GM12878 (cell line): ENCODE results near the gene TRMT1. TPM values are rescaled to one million over a fixed set of nuclear protein-coding genes. Genes with fewer than 3 reads are reported as not detected.
A peak's percentile ranks its signal among the peaks of the same experiment; 100 is the strongest.

Experiments used
- BRCA1 ChIP-seq: IDR thresholded peaks from 2 replicates; pipeline ENCODE4 v1.6.1; 2011; ENCODE audit warnings: low read depth, low read length, improper control_type of control experiment
- CBFB ChIP-seq: IDR thresholded peaks from 2 replicates; pipeline ENCODE4 v1.6.1; 2016; ENCODE audit warnings: antibody characterized with exemption, low read depth
- FOXK2 ChIP-seq: fragments of 450-650 bp; IDR thresholded peaks from 2 replicates; pipeline ENCODE4 v1.6.1; 2017; ENCODE audit warnings: mild to moderate bottlenecking, moderate library complexity
- POLR2AphosphoS2 ChIP-seq: IDR thresholded peaks from 2 replicates; pipeline ENCODE4 v1.6.1; 2011; ENCODE audit warnings: low read depth, mild to moderate bottlenecking, low read length, improper control_type of control experiment, moderate library complexity
- RAD51 ChIP-seq: fragments of 450-650 bp; IDR thresholded peaks from 2 replicates; pipeline ENCODE4 v1.6.1; 2016; ENCODE audit warnings: moderate library complexity, mild to moderate bottlenecking, inconsistent platforms
- SMAD5 ChIP-seq: IDR thresholded peaks from 2 replicates; pipeline ENCODE4 v1.6.1; 2016; ENCODE audit warnings: antibody characterized with exemption, low read depth
- SMC3 ChIP-seq: IDR thresholded peaks from 2 replicates; pipeline ENCODE4 v1.6.1; 2011; ENCODE audit warnings: low read length, improper control_type of control experiment, borderline replicate concordance
- SREBF2 ChIP-seq: IDR thresholded peaks from 2 replicates; pipeline ENCODE4 v1.6.1; 2012; ENCODE audit warnings: mild to moderate bottlenecking, low read length
- SRF ChIP-seq, 2 experiments: IDR thresholded peaks; 2 replicates each; pipeline ENCODE4 v1.6.1; 2011; ENCODE audit warnings: low read depth in 2 of 2, low read length in 2 of 2, mild to moderate bottlenecking in 1 of 2, moderate library complexity in 1 of 2
- SUPT20H ChIP-seq: IDR thresholded peaks from 2 replicates; pipeline ENCODE4 v1.6.1; 2011; ENCODE audit warnings: low read depth, mild to moderate bottlenecking, low read length, moderate library complexity, borderline replicate concordance; ENCODE audit not compliant: control insufficient read depth
- WRNIP1 ChIP-seq: IDR thresholded peaks from 2 replicates; pipeline ENCODE4 v1.6.1; 2011; ENCODE audit warnings: low read depth, low read length, improper control_type of control experiment, borderline replicate concordance
- ZNF24 ChIP-seq: fragments of 450-650 bp; IDR thresholded peaks from 2 replicates; pipeline ENCODE4 v1.6.1; 2017; ENCODE audit warnings: antibody characterized with exemption, mild to moderate bottlenecking
- ZNF384 ChIP-seq: IDR thresholded peaks from 2 replicates; pipeline ENCODE4 v1.6.1; 2012; ENCODE audit warnings: low read depth, mild to moderate bottlenecking, low read length, improper control_type of control experiment, borderline replicate concordance
- polyA plus RNA-seq, 11 experiments: library from polyadenylated mRNA; depleted of rRNA in 4 of 11; unstranded in 6 of 11; stranded (reverse) in 5 of 11; fragments of >200 nt; fragmentation: Nextera tagmentation in 4 of 11; fragmentation: Illumina TruSeq in 1 of 11; extraction: Ambion mirVana in 4 of 11; extraction: Trizol in 1 of 11; gene quantifications; 1 replicate in 1 of 11; 2 replicates in 10 of 11; pipeline versions ENCODE4 v1.2.1 to v1.2.3, GENCODE V29; 2011 to 2016; ENCODE audit warnings: inconsistent platforms in 2 of 11, missing spikeins in 2 of 11, low read depth in 1 of 11
- total RNA-seq, 4 experiments: library from RNA; depleted of rRNA in 3 of 4; stranded (reverse); fragments of >200 nt in 3 of 4; fragmentation: Illumina TruSeq in 1 of 4; extraction: Trizol in 1 of 4; gene quantifications; 2 replicates each; pipeline versions ENCODE4 v1.2.1 to v1.2.3, GENCODE V29; 2013 to 2021
- TF ChIP-seq, protein P1 (sequence below): IDR thresholded peaks from 2 replicates; pipeline ENCODE4 v1.6.1; 2012; ENCODE audit warnings: low read length, inconsistent platforms
- TF ChIP-seq, protein P2 (sequence below): fragments of 450-650 bp; IDR thresholded peaks from 2 replicates; pipeline ENCODE4 v1.6.1; 2016; ENCODE audit warnings: mild to moderate bottlenecking, moderate library complexity, borderline replicate concordance
- TF ChIP-seq, protein P3 (sequence below): IDR thresholded peaks from 2 replicates; pipeline ENCODE4 v1.6.1; 2011; ENCODE audit warnings: low read depth, mild to moderate bottlenecking, low read length, moderate library complexity, borderline replicate concordance; ENCODE audit errors: extremely low read depth
- TF ChIP-seq, protein P4 (sequence below): fragments of 450-650 bp; IDR thresholded peaks from 2 replicates; pipeline ENCODE4 v1.6.1; 2017; ENCODE audit warnings: mild to moderate bottlenecking, moderate library complexity
- TF ChIP-seq, protein P5 (sequence below): fragments of 150-350 bp; IDR thresholded peaks from 2 replicates; pipeline ENCODE4 v1.6.1; 2014; ENCODE audit warnings: mild to moderate bottlenecking, low read depth, low read length

The TRMT1 gene
- total and polyA plus RNA-seq, 10 of the 15 experiments (the other 5 are each of a cell fraction or from before 2014, with no cell fraction given): 3.4 to 68.8 (median 34.8) TPM

DNA sequence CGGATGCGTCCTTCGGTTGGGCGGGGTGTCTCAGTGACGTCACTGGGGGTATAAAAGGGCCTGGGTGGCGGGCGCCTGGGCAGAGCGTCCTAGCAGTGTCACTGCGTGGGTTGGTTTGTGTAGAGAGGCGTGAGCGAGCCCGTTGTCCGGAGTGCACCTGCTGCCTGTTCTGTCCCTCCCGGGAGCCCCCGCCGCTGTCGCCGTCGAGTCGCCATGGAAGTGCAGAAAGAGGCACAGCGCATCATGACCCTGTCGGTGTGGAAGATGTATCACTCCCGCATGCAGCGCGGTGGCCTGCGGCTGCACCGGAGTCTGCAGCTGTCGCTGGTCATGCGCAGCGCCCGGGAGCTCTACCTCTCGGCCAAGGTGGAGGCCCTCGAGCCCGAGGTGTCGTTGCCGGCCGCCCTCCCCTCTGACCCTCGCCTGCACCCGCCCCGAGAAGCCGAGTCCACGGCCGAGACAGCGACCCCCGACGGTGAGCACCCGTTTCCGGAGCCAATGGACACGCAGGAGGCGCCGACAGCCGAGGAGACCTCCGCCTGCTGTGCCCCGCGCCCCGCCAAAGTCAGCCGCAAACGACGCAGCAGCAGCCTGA lies 36.5 kb upstream of the TRMT1 start (continued):
- TF ChIP-seq, protein P1, sequence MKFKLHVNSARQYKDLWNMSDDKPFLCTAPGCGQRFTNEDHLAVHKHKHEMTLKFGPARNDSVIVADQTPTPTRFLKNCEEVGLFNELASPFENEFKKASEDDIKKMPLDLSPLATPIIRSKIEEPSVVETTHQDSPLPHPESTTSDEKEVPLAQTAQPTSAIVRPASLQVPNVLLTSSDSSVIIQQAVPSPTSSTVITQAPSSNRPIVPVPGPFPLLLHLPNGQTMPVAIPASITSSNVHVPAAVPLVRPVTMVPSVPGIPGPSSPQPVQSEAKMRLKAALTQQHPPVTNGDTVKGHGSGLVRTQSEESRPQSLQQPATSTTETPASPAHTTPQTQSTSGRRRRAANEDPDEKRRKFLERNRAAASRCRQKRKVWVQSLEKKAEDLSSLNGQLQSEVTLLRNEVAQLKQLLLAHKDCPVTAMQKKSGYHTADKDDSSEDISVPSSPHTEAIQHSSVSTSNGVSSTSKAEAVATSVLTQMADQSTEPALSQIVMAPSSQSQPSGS: no peak
- TF ChIP-seq RAD51: no peak
- no peak for TF ChIP-seq SMC3
- TF ChIP-seq FOXK2: no peak; the same call in 1 of the 2 replicates
- TF ChIP-seq, protein P2, sequence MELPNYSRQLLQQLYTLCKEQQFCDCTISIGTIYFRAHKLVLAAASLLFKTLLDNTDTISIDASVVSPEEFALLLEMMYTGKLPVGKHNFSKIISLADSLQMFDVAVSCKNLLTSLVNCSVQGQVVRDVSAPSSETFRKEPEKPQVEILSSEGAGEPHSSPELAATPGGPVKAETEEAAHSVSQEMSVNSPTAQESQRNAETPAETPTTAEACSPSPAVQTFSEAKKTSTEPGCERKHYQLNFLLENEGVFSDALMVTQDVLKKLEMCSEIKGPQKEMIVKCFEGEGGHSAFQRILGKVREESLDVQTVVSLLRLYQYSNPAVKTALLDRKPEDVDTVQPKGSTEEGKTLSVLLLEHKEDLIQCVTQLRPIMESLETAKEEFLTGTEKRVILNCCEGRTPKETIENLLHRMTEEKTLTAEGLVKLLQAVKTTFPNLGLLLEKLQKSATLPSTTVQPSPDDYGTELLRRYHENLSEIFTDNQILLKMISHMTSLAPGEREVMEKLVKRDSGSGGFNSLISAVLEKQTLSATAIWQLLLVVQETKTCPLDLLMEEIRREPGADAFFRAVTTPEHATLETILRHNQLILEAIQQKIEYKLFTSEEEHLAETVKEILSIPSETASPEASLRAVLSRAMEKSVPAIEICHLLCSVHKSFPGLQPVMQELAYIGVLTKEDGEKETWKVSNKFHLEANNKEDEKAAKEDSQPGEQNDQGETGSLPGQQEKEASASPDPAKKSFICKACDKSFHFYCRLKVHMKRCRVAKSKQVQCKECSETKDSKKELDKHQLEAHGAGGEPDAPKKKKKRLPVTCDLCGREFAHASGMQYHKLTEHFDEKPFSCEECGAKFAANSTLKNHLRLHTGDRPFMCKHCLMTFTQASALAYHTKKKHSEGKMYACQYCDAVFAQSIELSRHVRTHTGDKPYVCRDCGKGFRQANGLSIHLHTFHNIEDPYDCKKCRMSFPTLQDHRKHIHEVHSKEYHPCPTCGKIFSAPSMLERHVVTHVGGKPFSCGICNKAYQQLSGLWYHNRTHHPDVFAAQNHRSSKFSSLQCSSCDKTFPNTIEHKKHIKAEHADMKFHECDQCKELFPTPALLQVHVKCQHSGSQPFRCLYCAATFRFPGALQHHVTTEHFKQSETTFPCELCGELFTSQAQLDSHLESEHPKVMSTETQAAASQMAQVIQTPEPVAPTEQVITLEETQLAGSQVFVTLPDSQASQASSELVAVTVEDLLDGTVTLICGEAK: no peak
- TF ChIP-seq POLR2AphosphoS2: peak; percentile 100
- TF ChIP-seq SREBF2: no peak
- peak; percentile 96 for TF ChIP-seq CBFB
- TF ChIP-seq ZNF384: no peak
- TF ChIP-seq, protein P3, sequence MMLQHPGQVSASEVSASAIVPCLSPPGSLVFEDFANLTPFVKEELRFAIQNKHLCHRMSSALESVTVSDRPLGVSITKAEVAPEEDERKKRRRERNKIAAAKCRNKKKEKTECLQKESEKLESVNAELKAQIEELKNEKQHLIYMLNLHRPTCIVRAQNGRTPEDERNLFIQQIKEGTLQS: no peak
- 0 out of 2 replicates have a peak, but pooled peaks have one; percentile 35 for TF ChIP-seq BRCA1
- TF ChIP-seq SUPT20H: no peak
- TF ChIP-seq, protein P4, sequence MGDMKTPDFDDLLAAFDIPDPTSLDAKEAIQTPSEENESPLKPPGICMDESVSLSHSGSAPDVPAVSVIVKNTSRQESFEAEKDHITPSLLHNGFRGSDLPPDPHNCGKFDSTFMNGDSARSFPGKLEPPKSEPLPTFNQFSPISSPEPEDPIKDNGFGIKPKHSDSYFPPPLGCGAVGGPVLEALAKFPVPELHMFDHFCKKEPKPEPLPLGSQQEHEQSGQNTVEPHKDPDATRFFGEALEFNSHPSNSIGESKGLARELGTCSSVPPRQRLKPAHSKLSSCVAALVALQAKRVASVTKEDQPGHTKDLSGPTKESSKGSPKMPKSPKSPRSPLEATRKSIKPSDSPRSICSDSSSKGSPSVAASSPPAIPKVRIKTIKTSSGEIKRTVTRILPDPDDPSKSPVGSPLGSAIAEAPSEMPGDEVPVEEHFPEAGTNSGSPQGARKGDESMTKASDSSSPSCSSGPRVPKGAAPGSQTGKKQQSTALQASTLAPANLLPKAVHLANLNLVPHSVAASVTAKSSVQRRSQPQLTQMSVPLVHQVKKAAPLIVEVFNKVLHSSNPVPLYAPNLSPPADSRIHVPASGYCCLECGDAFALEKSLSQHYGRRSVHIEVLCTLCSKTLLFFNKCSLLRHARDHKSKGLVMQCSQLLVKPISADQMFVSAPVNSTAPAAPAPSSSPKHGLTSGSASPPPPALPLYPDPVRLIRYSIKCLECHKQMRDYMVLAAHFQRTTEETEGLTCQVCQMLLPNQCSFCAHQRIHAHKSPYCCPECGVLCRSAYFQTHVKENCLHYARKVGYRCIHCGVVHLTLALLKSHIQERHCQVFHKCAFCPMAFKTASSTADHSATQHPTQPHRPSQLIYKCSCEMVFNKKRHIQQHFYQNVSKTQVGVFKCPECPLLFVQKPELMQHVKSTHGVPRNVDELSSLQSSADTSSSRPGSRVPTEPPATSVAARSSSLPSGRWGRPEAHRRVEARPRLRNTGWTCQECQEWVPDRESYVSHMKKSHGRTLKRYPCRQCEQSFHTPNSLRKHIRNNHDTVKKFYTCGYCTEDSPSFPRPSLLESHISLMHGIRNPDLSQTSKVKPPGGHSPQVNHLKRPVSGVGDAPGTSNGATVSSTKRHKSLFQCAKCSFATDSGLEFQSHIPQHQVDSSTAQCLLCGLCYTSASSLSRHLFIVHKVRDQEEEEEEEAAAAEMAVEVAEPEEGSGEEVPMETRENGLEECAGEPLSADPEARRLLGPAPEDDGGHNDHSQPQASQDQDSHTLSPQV: no peak
- TF ChIP-seq SRF (IDR thresholded peaks at IDR 0.05; ENCODE audit: low read depth in 2 of 2, low read length in 2 of 2): peak; percentile 14 to 28; a peak in 1 of 4 replicates
- peak; percentile 74; the same call in 1 of the 2 replicates for TF ChIP-seq WRNIP1
- TF ChIP-seq ZNF24: 0 out of 2 replicates have a peak, but pooled peaks have one; percentile 17
- TF ChIP-seq, protein P5, sequence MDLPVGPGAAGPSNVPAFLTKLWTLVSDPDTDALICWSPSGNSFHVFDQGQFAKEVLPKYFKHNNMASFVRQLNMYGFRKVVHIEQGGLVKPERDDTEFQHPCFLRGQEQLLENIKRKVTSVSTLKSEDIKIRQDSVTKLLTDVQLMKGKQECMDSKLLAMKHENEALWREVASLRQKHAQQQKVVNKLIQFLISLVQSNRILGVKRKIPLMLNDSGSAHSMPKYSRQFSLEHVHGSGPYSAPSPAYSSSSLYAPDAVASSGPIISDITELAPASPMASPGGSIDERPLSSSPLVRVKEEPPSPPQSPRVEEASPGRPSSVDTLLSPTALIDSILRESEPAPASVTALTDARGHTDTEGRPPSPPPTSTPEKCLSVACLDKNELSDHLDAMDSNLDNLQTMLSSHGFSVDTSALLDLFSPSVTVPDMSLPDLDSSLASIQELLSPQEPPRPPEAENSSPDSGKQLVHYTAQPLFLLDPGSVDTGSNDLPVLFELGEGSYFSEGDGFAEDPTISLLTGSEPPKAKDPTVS: 0 out of 2 replicates have a peak, but pooled peaks have one; percentile 29
- peak; percentile 99 for TF ChIP-seq SMAD5
